ENCODE results near the gene IRGQ. TPM values are rescaled to one million over a fixed set of nuclear protein-coding genes. Genes with fewer than 3 reads are reported as not detected.

Gene IRGQ
- polyA plus RNA-seq, 3 donors = 2.5 to 4.3 (median 3.4) TPM

DNA sequence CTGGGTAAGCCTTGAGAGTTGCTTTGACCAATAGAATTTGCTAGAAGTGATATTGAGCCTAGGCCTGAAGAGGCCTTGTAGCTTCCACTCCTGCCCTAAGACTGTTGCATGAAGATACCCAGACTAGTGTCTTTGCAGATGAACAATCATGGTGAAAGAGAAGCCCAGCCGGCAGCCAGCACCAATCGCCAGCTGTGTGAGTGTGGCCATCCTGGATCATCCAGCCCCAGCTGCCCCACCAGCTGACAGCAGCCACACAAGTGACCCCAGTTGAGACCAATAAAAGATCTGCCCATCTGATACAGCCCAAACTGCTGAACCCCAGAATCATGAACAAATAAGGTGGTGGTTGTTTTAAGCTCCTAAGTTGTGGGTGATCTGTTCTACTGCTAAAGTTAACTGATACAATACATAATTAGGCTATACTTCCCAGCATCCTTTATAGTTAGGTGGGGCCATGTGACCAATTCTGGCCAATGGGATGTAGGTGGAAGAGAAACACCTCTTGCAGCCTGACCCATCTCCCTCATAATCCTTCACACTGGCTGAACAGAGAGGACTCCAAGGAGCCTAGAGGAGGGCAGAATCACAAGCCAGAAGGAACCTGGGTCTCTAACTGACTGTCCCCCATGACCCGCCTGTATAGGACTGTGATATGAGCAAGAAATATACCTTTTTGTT, 32.9 kb upstream of the IRGQ start:
- 93 to 94% (median 94%) methylated on average over 3 of the region's 3 CpGs for WGBS, 3 donors
- H3K27ac ChIP-seq (ENCODE audit: low read depth, low read length) = no peak overlapping the region

DNA sequence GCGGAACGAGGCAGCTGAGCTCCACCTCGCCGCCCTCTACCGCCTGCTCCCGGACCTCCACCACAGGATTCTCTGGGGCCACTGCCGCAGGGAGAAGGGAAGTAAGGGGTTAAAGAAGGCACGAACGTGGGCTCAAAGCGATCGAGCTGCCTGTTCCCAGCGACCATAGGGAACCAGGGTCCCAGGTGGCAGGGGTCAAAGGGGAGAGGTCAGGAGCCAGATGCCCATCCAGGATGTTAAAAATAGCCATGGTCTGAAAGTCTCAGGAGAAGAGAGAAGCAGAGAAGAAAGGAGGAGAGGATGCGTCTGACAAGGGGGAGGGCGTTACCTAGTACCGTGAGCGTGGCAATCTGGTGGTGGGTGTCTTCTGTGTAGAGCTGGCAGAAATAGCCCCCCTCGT, 30.9 kb upstream of the IRGQ start:
- H3K27ac ChIP-seq (ENCODE audit: low read depth, low read length) = no peak overlapping the region
- 50 to 65% (median 53%) methylated on average over 17 of the region's 17 CpGs for WGBS, 3 donors

GRCh38 chr19:43625918-43626579, 30.1 kb upstream of the IRGQ start:
- H3K27ac ChIP-seq (ENCODE audit: low read depth, low read length) = no peak overlapping the region
- WGBS, 3 donors = 71 to 79% (median 78%) methylated on average over 32 of the region's 32 CpGs

GRCh38 chr19:43624933-43625332, 29.0 kb upstream of the IRGQ start:
- WGBS, 3 donors = 26 to 40% (median 32%) methylated on average over 29 to 30 of the region's 30 CpGs
- H3K27ac ChIP-seq (ENCODE audit: low read depth, low read length) = no peak overlapping the region

GRCh38 chr19:43623889-43624670, 28.1 kb upstream of the IRGQ start:
- no peak overlapping the region for H3K27ac ChIP-seq (ENCODE audit: low read depth, low read length)
- WGBS, 3 donors = 84 to 87% (median 85%) methylated on average over 35 of the region's 35 CpGs

DNA sequence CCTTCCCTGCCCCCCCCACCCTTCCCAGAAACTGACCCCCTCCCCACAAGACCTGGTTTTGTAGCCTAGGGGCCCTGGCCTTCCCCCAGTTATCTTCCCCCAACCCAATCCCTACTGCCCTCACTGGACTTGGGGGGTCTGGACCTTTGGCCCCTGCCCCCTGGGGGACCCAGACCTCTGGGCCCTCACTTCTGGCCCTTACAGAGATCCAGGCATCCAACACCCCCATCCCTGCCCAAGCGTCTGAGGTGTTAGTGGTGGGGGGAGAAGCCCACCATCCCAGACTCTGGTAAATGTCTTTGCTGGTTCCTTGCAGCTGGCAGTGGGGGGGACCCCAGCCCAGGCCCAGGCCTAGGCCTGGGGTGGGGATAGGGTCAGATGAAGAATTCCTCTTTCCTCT, 27.0 kb upstream of the IRGQ start:
- WGBS, 3 donors = 77 to 88% (median 87%) methylated on average over 1 of the region's 1 CpG
- no peak overlapping the region for H3K27ac ChIP-seq (ENCODE audit: low read depth, low read length)

GRCh38 chr19:43622070-43622469, 26.1 kb upstream of the IRGQ start:
- H3K27ac ChIP-seq (ENCODE audit: low read depth, low read length) = no peak overlapping the region
- WGBS, 3 donors = 56 to 78% (median 57%) methylated on average over 4 of the region's 4 CpGs

GRCh38 chr19:43620061-43621001, 24.4 kb upstream of the IRGQ start:
- 41 to 45% (median 42%) methylated on average over 23 of the region's 23 CpGs for WGBS, 3 donors
- H3K27ac ChIP-seq (ENCODE audit: low read depth, low read length) = no peak overlapping the region

GRCh38 chr19:43619262-43620060, 23.5 kb upstream of the IRGQ start, which contains the start of gene ZNF428:
Gene ZNF428, minus strand, starts transcription at chr19:43619629. Its CDS starts 5,325 bp downstream, at chr19:43614304.
- 0 to 1% (median 0%) methylated on average over 76 to 81 of the region's 81 CpGs for WGBS, 3 donors
- H3K27ac ChIP-seq (ENCODE audit: low read depth, low read length) = no peak within 1 kb of the TSS

DNA sequence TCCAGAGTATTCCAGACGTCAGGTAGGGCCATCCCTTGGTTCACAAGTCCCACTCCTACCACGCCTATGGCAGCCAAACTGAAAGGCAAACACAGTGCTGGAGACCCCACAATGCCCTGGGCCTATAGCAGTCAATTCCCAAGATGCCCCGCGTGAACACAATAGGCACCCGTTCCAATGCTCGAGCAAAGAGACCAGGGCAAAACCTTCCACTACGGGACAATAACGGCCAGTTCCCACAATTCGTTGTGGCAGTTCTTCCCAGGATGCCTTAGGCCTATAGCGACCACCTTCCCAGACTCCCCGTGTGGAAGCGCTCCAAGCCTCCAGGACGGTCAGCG, 23.0 kb upstream of the IRGQ start:
- H3K27ac ChIP-seq (ENCODE audit: low read depth, low read length) = no peak overlapping the region
- WGBS, 3 donors = 0 to 1% (median 1%) methylated on average over 14 of the region's 14 CpGs

DNA sequence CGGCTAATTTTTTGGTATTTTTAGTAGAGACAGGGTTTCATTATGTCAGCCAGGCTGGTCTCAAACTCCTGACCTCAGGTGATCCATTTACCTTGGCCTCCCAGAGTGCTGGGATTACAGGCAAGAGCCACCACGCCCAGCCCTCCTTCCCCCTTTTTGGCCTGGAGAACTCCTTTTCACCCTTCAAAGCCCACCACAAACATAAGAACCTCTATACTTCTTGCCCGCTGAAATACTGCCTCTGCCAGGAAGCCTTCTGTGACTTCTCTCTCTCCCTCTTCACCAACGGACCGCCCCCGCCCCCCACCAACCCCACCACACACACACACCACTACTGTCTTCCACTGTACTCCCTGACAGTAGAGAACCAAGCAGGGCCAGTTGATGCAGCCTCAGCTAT, 21.0 kb upstream of the IRGQ start:
- H3K27ac ChIP-seq (ENCODE audit: low read depth, low read length) = no peak overlapping the region
- 88 to 91% (median 90%) methylated on average over 6 of the region's 6 CpGs for WGBS, 3 donors

DNA sequence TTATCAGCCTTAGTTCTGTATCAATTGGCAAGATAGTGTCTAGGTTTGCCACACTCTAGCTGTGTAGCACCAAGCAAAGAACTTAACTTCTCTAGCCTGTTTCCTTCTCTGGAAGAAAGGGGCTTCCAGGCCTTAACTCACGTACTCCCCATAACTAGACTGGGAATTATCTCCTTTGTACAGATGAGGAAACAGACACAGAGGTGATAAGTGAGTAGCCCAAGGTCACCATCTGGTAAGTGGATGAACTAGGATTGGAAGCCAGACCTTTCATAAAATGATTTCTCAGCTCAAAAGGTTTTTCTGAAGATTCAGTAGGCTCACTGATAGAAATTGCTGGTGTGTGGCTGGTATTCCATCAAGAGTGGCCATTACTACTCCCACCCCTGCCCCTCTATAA, 20.4 kb upstream of the IRGQ start:
- no peak overlapping the region for H3K27ac ChIP-seq (ENCODE audit: low read depth, low read length)
- 27 to 78% (median 71%) methylated on average over 1 of the region's 1 CpG for WGBS, 3 donors

DNA sequence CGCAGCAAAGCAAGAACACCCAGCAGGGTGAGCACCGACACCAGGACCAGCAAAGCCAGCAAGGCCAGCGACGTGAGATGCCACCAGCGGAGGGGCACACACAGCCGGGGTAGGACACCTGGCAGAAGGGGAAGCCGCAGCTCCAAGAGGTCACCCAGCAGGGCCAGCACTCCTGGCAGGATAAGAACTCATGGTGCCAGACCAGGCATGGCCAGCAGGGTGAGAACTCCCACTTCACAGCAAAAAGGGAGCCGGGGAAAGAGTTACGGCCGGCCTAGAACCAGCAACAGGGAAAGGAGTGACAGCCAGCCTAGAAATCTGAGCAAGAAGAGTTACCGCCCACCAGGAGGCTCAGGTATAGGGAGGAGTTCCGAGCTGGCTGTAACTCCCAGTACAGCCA, 16.4 kb upstream of the IRGQ start:
- WGBS, 3 donors = 95 to 98% (median 97%) methylated on average over 12 of the region's 12 CpGs
- H3K27ac ChIP-seq (ENCODE audit: low read depth, low read length) = no peak overlapping the region

- no peak within 1 kb of the TSS for H3K27ac ChIP-seq (ENCODE audit: low read depth, low read length)
- 85 to 92% (median 88%) methylated on average over 3 of the region's 3 CpGs for WGBS, 3 donors
Observed at GRCh38 chr19:43611788-43612187, 15.9 kb upstream of the IRGQ start, which contains the start of gene SRRM5. Gene SRRM5, plus strand, starts transcription at chr19:43612088. Its CDS starts 34 bp downstream, at chr19:43612122.

DNA sequence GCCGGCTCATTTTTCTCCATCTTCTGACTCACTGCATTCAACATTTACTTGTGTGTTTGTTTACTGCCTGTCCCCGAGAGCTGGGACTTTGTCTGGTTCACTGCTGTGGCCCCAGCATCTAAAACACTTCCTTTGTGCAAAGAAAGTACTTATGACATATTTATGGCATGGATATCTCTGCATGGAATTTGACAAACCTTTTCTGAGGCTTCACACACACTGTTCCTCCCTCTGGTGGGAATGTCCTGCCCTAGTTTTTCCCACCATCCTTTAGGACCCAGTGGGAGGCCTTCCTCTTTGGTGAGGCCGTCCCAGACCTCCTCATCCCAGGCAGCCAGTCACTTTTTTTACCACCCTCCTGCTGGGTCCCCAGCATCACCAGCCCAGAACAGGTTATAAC, 14.6 kb upstream of the IRGQ start:
- H3K27ac ChIP-seq (ENCODE audit: low read depth, low read length) = no peak overlapping the region

GRCh38 chr19:43609872-43610271, 13.9 kb upstream of the IRGQ start:
- no peak overlapping the region for H3K27ac ChIP-seq (ENCODE audit: low read depth, low read length)
- 87 to 92% (median 91%) methylated on average over 7 of the region's 7 CpGs for whole genome bisulfite sequencing, 3 donors

More for the DNA sequence above, 14.6 kb upstream of the IRGQ start:
- WGBS, 3 donors = 75 to 81% (median 76%) methylated on average over 3 of the region's 3 CpGs
